Measurements from ENCODE around the gene MTHFD2L. TPM values are rescaled to one million over a fixed set of nuclear protein-coding genes. Genes with fewer than 3 reads are reported as not detected.
A peak's percentile ranks its signal among the peaks of the same experiment; 100 is the strongest.

Gene MTHFD2L
- 11.2 and 14.6 TPM in 2 replicates for total RNA-seq (ENCODE audit: low replicate concordance)
- long read RNA-seq, transcript MTHFD2L-208 (2 exons, 2,363 nt) = major isoform, 19 of 30 reads
- long read RNA-seq, partial matches to known transcripts = 0 of 30 reads
- long read RNA-seq, other reads (novel, unspliced or antisense) = 9 of 30 reads

DNA sequence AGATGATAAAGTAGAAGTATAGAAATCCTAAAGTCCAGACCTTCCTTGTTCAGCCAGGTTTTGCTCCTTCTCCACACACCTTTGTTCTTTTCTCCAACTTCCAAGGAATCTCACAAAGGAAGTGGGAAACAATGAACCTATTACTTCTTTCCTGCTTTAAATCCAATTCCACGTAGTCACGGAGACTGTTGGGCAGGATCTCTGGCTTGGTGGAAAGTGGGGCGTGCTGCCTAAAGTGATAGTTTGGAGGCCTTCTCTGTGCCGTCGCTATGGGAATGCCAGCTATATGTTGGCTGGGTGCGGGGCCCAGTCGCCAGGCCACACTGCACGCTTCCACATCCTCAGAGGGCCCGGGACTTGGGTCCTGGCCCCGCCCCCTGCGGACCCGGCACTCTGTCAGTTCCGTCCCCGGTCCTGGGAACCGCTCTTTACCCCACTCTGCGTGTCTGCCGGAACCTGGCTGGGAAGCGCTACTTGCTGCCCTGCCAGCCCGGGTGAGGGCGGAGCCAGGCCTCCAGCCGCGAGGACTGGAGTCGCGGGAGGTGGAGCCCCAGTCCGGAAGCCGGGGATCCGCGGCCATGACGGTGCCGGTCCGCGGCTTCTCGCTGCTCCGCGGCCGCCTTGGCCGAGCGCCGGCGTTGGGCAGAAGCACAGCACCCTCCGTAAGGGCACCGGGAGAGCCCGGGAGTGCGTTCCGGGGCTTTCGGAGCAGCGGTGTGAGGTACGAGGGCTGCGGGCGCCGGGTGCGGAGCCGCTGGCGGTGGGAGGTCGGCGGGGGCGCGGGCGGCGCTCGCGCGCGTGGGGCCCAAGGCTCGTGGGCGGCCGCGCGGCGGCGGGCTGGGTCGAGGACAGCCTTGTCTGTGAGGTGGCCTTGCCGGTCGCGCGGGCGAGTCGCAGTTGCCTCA is at the start of gene MTHFD2L:
MTHFD2L (plus strand) TSS at position 558 of the 905 bp plus-strand sequence; CDS start at position 579, 21 bp downstream.
- H3K27ac Mint-ChIP-seq = peak within 1 kb of the TSS; percentile 88
- no peak for TF ChIP-seq CTCF (conservative IDR thresholded peaks at IDR 0.05)
- H3K27me3 Mint-ChIP-seq = no peaks in the 10 kb centered on the region
- peak within 1 kb of the TSS; percentile 90 for H3K4me3 Mint-ChIP-seq
- DNase-seq (ENCODE audit: extremely low spot score, unreplicated experiment) = peak; percentile 94
- peaks cover 20% of the 10 kb centered on the region for H3K4me1 Mint-ChIP-seq (ENCODE audit: unreplicated experiment)
- no peaks in the 10 kb centered on the region for H3K9me3 Mint-ChIP-seq
- H3K36me3 Mint-ChIP-seq = peaks cover 16% of the 10 kb centered on the region

DNA sequence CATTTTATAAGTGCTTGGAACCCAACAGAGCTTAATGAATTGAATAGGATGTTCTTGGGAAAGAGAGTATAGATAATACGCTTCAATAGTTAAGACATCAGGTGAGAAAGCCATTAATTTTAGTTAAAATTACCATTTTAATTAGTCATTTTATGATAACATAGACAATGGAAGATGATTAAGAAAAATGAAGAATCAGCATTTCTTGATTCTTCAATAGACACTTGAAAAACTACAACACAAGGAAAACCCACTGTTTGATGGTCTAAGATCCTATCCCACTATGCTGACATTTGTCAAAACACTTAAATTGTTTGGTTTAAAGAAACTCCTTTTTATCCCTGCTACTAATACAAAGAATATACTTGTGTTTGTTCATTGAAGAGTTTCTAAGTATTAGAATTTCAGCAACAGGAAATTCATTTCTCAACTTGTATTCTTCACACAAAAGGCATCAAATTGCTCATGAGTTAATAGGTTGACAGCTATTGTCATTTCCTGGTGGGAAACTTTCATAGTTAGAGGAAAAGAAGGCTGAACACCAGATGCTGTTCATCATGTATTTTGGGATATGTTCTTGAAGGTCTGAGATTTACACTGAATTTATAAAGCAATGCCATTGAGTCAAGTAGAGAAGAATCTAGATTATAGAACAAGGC is 49.3 kb upstream of the MTHFD2L start:
- peaks cover 22% of the 10 kb centered on the region for H3K4me1 Mint-ChIP-seq (ENCODE audit: unreplicated experiment)
- H3K27me3 Mint-ChIP-seq = no peaks in the 10 kb centered on the region
- no peak for TF ChIP-seq CTCF (conservative IDR thresholded peaks at IDR 0.05)
- H3K36me3 Mint-ChIP-seq = no peaks in the 10 kb centered on the region
- DNase-seq (ENCODE audit: extremely low spot score, unreplicated experiment) = no peak
- no peaks in the 10 kb centered on the region for H3K9me3 Mint-ChIP-seq
- peak overlapping the region; percentile 78 for H3K27ac Mint-ChIP-seq
- H3K4me3 Mint-ChIP-seq = no peak overlapping the region

- Mint-ChIP-seq H3K9me3 (no peaks in the 10 kb centered on the region), H3K27me3 (no peaks in the 10 kb centered on the region), H3K27ac (peak overlapping the region; percentile 78), H3K4me1 (ENCODE audit: unreplicated experiment) (peaks cover 22% of the 10 kb centered on the region), H3K4me3 (no peak overlapping the region), H3K36me3 (no peaks in the 10 kb centered on the region)
- no peak for TF ChIP-seq CTCF (conservative IDR thresholded peaks at IDR 0.05)
- DNase-seq (ENCODE audit: extremely low spot score, unreplicated experiment) = no peak
Observed at GRCh38 chr4:74109116-74109869, 48.6 kb upstream of the MTHFD2L start.

- peak overlapping the region; percentile 78 for H3K27ac Mint-ChIP-seq
- no peak for TF ChIP-seq CTCF (conservative IDR thresholded peaks at IDR 0.05)
- H3K9me3 Mint-ChIP-seq = no peaks in the 10 kb centered on the region
- peaks cover 22% of the 10 kb centered on the region for H3K4me1 Mint-ChIP-seq (ENCODE audit: unreplicated experiment)
- no peak overlapping the region for H3K4me3 Mint-ChIP-seq
- no peaks in the 10 kb centered on the region for H3K27me3 Mint-ChIP-seq
- no peaks in the 10 kb centered on the region for H3K36me3 Mint-ChIP-seq
- no peak for DNase-seq (ENCODE audit: extremely low spot score, unreplicated experiment)
Observed at GRCh38 chr4:74109870-74110605, 47.9 kb upstream of the MTHFD2L start.

GRCh38 chr4:74110670-74111069 is 47.2 kb upstream of the MTHFD2L start:
- Mint-ChIP-seq H3K4me1 (ENCODE audit: unreplicated experiment) (peaks cover 21% of the 10 kb centered on the region), H3K9me3 (no peaks in the 10 kb centered on the region), H3K4me3 (no peak overlapping the region), H3K27ac (no peak overlapping the region), H3K27me3 (no peaks in the 10 kb centered on the region), H3K36me3 (no peaks in the 10 kb centered on the region)
- no peak for TF ChIP-seq CTCF (conservative IDR thresholded peaks at IDR 0.05)
- no peak for DNase-seq (ENCODE audit: extremely low spot score, unreplicated experiment)

All from type B pancreatic cell (in vitro differentiated cells).